Liver (tissue), 9 donors: ENCODE data around the gene NDUFB1. TPM values are rescaled to one million over a fixed set of nuclear protein-coding genes. Genes with fewer than 3 reads are reported as not detected.

Source experiments
- DNase-seq: peaks from one replicate; pipeline ENCODE4 v3.0.0-alpha.2; 2017; ENCODE audit warnings: low spot score
- H3K27ac ChIP-seq, 2 donors: one replicate each; pipeline ENCODE4 v1.7.0; 2013; ENCODE audit warnings: inconsistent platforms in 2 of 2, low read length in 2 of 2, control low read depth in 1 of 2, low read depth in 1 of 2, mild to moderate bottlenecking in 1 of 2
- H3K27me3 ChIP-seq, 4 donors: one replicate each; pipeline versions ENCODE4 v1.6.1 to v1.7.0; 2013; ENCODE audit warnings: low read length in 3 of 4, inconsistent platforms in 1 of 4, mild to moderate bottlenecking in 1 of 4, moderate library complexity in 1 of 4; ENCODE audit not compliant: control insufficient read depth in 4 of 4, insufficient read depth in 4 of 4
- H3K36me3 ChIP-seq, 4 donors: one replicate each; pipeline versions ENCODE4 v1.6.1 to v1.7.0; 2013; ENCODE audit warnings: low read length in 3 of 4, mild to moderate bottlenecking in 3 of 4, low read depth in 1 of 4, moderate library complexity in 1 of 4; ENCODE audit not compliant: control insufficient read depth in 4 of 4, insufficient read depth in 3 of 4
- H3K4me1 ChIP-seq, 4 donors: one replicate each; pipeline versions ENCODE4 v1.6.1 to v1.7.0; 2013; ENCODE audit warnings: low read length in 3 of 4, mild to moderate bottlenecking in 3 of 4, moderate library complexity in 1 of 4; ENCODE audit not compliant: control insufficient read depth in 4 of 4, insufficient read depth in 4 of 4
- H3K4me3 ChIP-seq, 3 donors: one replicate each; pipeline versions ENCODE4 v1.6.1 to v1.7.0; 2013; ENCODE audit warnings: low read length in 3 of 3, control low read depth in 1 of 3, low read depth in 1 of 3, mild to moderate bottlenecking in 1 of 3
- H3K9ac ChIP-seq, 2 donors: one replicate each; pipeline ENCODE4 v1.7.0; 2013; ENCODE audit warnings: low read length in 2 of 2, mild to moderate bottlenecking in 2 of 2, moderate library complexity in 2 of 2, control low read depth in 1 of 2, low read depth in 1 of 2
- H3K9me3 ChIP-seq, 4 donors: one replicate each; pipeline versions ENCODE4 v1.6.1 to v1.7.0; 2013; ENCODE audit warnings: low read length in 3 of 4; ENCODE audit not compliant: control insufficient read depth in 4 of 4
- CTCF ChIP-seq: fragments of 150-350 bp; IDR thresholded peaks from 2 replicates; pipeline ENCODE4 v1.5.1; 2017; ENCODE audit warnings: improper control_type of control experiment, low read depth, low read length; ENCODE audit not compliant: missing input control
- EGR1 ChIP-seq, 2 donors: IDR thresholded peaks; 2 replicates each; pipeline ENCODE4 v1.6.1; 2016 to 2018; ENCODE audit warnings: antibody characterized with exemption in 2 of 2, low read depth in 2 of 2
- FOXA1 ChIP-seq: IDR thresholded peaks from 2 replicates; pipeline ENCODE4 v1.6.1; 2016; ENCODE audit warnings: antibody characterized with exemption
- GABPA ChIP-seq, 2 donors: IDR thresholded peaks in 1 of 2; conservative IDR thresholded peaks in 1 of 2; 2 replicates each; pipeline ENCODE4 v1.6.1; 2016; ENCODE audit warnings: antibody characterized with exemption in 2 of 2, mild to moderate bottlenecking in 1 of 2, moderate library complexity in 1 of 2
- HNF4A ChIP-seq, 2 donors: conservative IDR thresholded peaks; 2 replicates each; pipeline ENCODE4 v1.6.1; 2016; ENCODE audit warnings: antibody characterized with exemption in 2 of 2, mild to moderate bottlenecking in 2 of 2
- HNF4G ChIP-seq: IDR thresholded peaks from 2 replicates; pipeline ENCODE4 v1.6.1; 2016; ENCODE audit warnings: antibody characterized with exemption
- JUND ChIP-seq, 2 donors: IDR thresholded peaks; 2 replicates each; pipeline ENCODE4 v1.6.1; 2016; ENCODE audit warnings: antibody characterized with exemption in 2 of 2
- MAX ChIP-seq: IDR thresholded peaks from 2 replicates; pipeline ENCODE4 v1.6.1; 2016; ENCODE audit warnings: antibody characterized with exemption
- NR2F2 ChIP-seq: IDR thresholded peaks from 2 replicates; pipeline ENCODE4 v1.6.1; 2016; ENCODE audit warnings: antibody characterized with exemption
- RAD21 ChIP-seq, 2 donors: IDR thresholded peaks; 2 replicates each; pipeline ENCODE4 v1.6.1; 2016; ENCODE audit warnings: antibody characterized with exemption in 2 of 2, mild to moderate bottlenecking in 2 of 2
- REST ChIP-seq: IDR thresholded peaks from 2 replicates; pipeline ENCODE4 v1.6.1; 2016; ENCODE audit warnings: antibody characterized with exemption, mild to moderate bottlenecking
- RXRA ChIP-seq, 2 donors: IDR thresholded peaks; 2 replicates each; pipeline ENCODE4 v1.6.1; 2017 to 2018; ENCODE audit warnings: antibody characterized with exemption in 2 of 2, mild to moderate bottlenecking in 1 of 2
- SP1 ChIP-seq: IDR thresholded peaks from 2 replicates; pipeline ENCODE4 v1.6.1; 2018; ENCODE audit warnings: antibody characterized with exemption, mild to moderate bottlenecking
- TAF1 ChIP-seq: conservative IDR thresholded peaks from 2 replicates; pipeline ENCODE4 v1.6.1; 2016; ENCODE audit warnings: antibody characterized with exemption, mild to moderate bottlenecking
- YY1 ChIP-seq: IDR thresholded peaks from 2 replicates; pipeline ENCODE4 v1.6.1; 2016; ENCODE audit warnings: antibody characterized with exemption, mild to moderate bottlenecking
- WGBS: extraction: QIAGEN DNeasy Blood & Tissue Kit; methylation state at CpG from one replicate; pipeline ENCODE4 v1.1.7; 2013; 5-methylcytosine and 5-hydroxymethylcytosine counted together
- polyA plus RNA-seq, 2 donors: library from polyadenylated mRNA; stranded (reverse) in 1 of 2; unstranded in 1 of 2; fragments of 200-250 nt in 1 of 2; fragments of >200 nt in 1 of 2; fragmentation: Nextera tagmentation in 1 of 2; extraction: Ambion mirVana in 1 of 2; gene quantifications; one replicate each; pipeline versions ENCODE4 v1.2.1 to v1.2.3, GENCODE V29; 2013 to 2015
- total RNA-seq, 2 donors: library from RNA; depleted of rRNA; stranded (reverse); fragments of >200 nt; gene quantifications; one replicate each; pipeline ENCODE4 v1.2.3, GENCODE V29; 2014
- TF ChIP-seq, protein P1 (sequence below): IDR thresholded peaks from 2 replicates; pipeline ENCODE4 v1.6.1; 2016; ENCODE audit warnings: antibody characterized with exemption
- TF ChIP-seq, protein P2 (sequence below): IDR thresholded peaks from 2 replicates; pipeline ENCODE4 v1.6.1; 2016; ENCODE audit warnings: antibody characterized with exemption
- donor health status: healthy.
- donor health status: healthy.
- donor health status: healthy.
- donor health status: healthy.
- donor health status: healthy.

Gene NDUFB1
- total and polyA plus RNA-seq, 4 donors, result 136 to 436 (median 240) TPM

- no peaks in the 10 kb centered on the region for H3K9me3 ChIP-seq
- no peak for TF ChIP-seq NR2F2
- TF ChIP-seq RXRA (IDR thresholded peaks at IDR 0.05), result no peak
- no peak for TF ChIP-seq YY1
- TF ChIP-seq FOXA1, result no peak
- no peak for TF ChIP-seq EGR1 (IDR thresholded peaks at IDR 0.05; ENCODE audit: low read depth in 2 of 2)
- no peak for TF ChIP-seq REST
- TF ChIP-seq JUND (IDR thresholded peaks at IDR 0.05), result no peak
- TF ChIP-seq CTCF, result no peak
- TF ChIP-seq HNF4A (conservative IDR thresholded peaks at IDR 0.05), result no peak
- TF ChIP-seq GABPA (IDR thresholded peaks at IDR 0.05 in 1 of 2, conservative IDR thresholded peaks at IDR 0.05 in 1 of 2), result no peak
- TF ChIP-seq MAX, result no peak
- TF ChIP-seq HNF4G, result no peak
- no peak for TF ChIP-seq SP1
- no peak for TF ChIP-seq TAF1
- TF ChIP-seq RAD21 (IDR thresholded peaks at IDR 0.05), result no peak
- TF ChIP-seq, protein P1, sequence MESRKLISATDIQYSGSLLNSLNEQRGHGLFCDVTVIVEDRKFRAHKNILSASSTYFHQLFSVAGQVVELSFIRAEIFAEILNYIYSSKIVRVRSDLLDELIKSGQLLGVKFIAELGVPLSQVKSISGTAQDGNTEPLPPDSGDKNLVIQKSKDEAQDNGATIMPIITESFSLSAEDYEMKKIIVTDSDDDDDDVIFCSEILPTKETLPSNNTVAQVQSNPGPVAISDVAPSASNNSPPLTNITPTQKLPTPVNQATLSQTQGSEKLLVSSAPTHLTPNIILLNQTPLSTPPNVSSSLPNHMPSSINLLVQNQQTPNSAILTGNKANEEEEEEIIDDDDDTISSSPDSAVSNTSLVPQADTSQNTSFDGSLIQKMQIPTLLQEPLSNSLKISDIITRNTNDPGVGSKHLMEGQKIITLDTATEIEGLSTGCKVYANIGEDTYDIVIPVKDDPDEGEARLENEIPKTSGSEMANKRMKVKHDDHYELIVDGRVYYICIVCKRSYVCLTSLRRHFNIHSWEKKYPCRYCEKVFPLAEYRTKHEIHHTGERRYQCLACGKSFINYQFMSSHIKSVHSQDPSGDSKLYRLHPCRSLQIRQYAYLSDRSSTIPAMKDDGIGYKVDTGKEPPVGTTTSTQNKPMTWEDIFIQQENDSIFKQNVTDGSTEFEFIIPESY, result no peak
- TF ChIP-seq, protein P2, sequence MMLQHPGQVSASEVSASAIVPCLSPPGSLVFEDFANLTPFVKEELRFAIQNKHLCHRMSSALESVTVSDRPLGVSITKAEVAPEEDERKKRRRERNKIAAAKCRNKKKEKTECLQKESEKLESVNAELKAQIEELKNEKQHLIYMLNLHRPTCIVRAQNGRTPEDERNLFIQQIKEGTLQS, result no peak
- H3K27me3 ChIP-seq, result no peaks in the 10 kb centered on the region
- H3K9ac ChIP-seq, result no peak overlapping the region
- WGBS, result 97% methylated on average over 2 of the region's 2 CpGs
- no peak overlapping the region for H3K4me3 ChIP-seq
- H3K36me3 ChIP-seq, result peaks cover 6 to 36% (median 27%) of the 10 kb centered on the region in 4 donors
- DNase-seq, result no peak
- no peaks in the 10 kb centered on the region for H3K4me1 ChIP-seq
- no peak overlapping the region for H3K27ac ChIP-seq
Measured at GRCh38 chr14:92164958-92165357, 43.5 kb upstream of the NDUFB1 start.

DNA sequence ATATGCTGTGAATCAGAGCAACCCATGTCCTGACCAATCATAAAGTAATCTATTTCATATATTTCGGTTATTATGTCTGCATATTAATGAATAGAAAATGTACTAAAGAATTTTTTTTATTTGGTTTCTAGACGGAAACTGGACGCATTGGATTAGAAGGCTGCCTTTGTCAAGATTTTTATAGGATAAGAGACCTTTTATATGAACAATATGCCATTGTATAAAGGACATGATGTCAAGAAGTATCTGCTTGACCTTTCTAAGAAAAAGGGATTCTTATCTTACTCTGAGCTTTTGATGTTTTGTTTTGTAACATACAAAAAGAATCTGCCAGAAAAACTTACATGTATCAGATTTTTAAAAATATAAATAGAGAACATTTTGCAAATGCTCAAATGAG lies 40.0 kb upstream of the NDUFB1 start:
- H3K9me3 ChIP-seq, result no peaks in the 10 kb centered on the region
- 97% methylated on average over 3 of the region's 3 CpGs for WGBS
- no peak overlapping the region for H3K9ac ChIP-seq
- H3K27ac ChIP-seq, result no peak overlapping the region
- H3K27me3 ChIP-seq, result no peaks in the 10 kb centered on the region
- H3K36me3 ChIP-seq, result peaks cover 12 to 50% (median 44%) of the 10 kb centered on the region in 4 donors
- H3K4me1 ChIP-seq, result no peaks in the 10 kb centered on the region
- no peak for DNase-seq
- H3K4me3 ChIP-seq, result no peak overlapping the region
- TF ChIP-seq RAD21 (IDR thresholded peaks at IDR 0.05), result no peak
- no peak for TF ChIP-seq MAX
- TF ChIP-seq RXRA (IDR thresholded peaks at IDR 0.05), result no peak
- TF ChIP-seq HNF4G, result no peak
- TF ChIP-seq SP1, result no peak
- no peak for TF ChIP-seq HNF4A (conservative IDR thresholded peaks at IDR 0.05)
- TF ChIP-seq, protein P1, result no peak
- no peak for TF ChIP-seq TAF1
- no peak for TF ChIP-seq EGR1 (IDR thresholded peaks at IDR 0.05; ENCODE audit: low read depth in 2 of 2)
- TF ChIP-seq GABPA (IDR thresholded peaks at IDR 0.05 in 1 of 2, conservative IDR thresholded peaks at IDR 0.05 in 1 of 2), result no peak
- no peak for TF ChIP-seq REST
- TF ChIP-seq FOXA1, result no peak
- TF ChIP-seq JUND (IDR thresholded peaks at IDR 0.05), result no peak
